PC-3 (cell line): ENCODE measurements around the gene CYP2S1. TPM values are rescaled to one million over a fixed set of nuclear protein-coding genes. Genes with fewer than 3 reads are reported as not detected.
A peak's percentile ranks its signal among the peaks of the same experiment; 100 is the strongest.

ENCODE experiments used
- ATAC-seq: fragments of 200-7000 bp; cut with Tn5 transposase; 2 replicates; pipeline ENCODE4 v1.9.1; 2020; ENCODE audit warnings: mild to moderate bottlenecking, moderate library complexity
- Bru-seq: library from RNA; stranded (reverse); fragments of 400-500 nt; gene quantifications from one replicate; lab custom pipeline; 2021; lab: Mats Ljungman, UMichigan
- BruChase-seq, 2 experiments: library from RNA; stranded (reverse); fragments of 400-500 nt; gene quantifications; one replicate each; lab custom pipeline; 2021; lab: Mats Ljungman, UMichigan
- BruUV-seq: library from RNA; stranded (reverse); fragments of 400-500 nt; replicated peaks from 2 replicates; lab custom pipeline; 2021; lab: Mats Ljungman, UMichigan
- CTCF ChIA-PET: fragments of 300-600 bp; sonication (Branson Sonifier 250); formaldehyde crosslinking; loops from one replicate; lab custom pipeline; 2022; ENCODE audit warnings: antibody characterized with exemption; lab: Charles Lee
- POLR2A ChIA-PET: fragments of 300-600 bp; sonication (Branson Sonifier 250); formaldehyde crosslinking; loops from one replicate; lab custom pipeline; 2022; ENCODE audit warnings: antibody characterized with exemption; ENCODE audit not compliant: unreplicated experiment; lab: Charles Lee
- DNase-seq: peaks from one replicate; pipeline ENCODE4 v3.0.0-alpha.2; 2015
- H2AFZ ChIP-seq: fragments of 300-600 bp; sonication (generic); 2 replicates; pipeline ENCODE4 v1.6.0; 2016; ENCODE audit warnings: antibody characterized with exemption, low read length
- H3F3A ChIP-seq: fragments of 300-600 bp; sonication (generic); one replicate; pipeline ENCODE4 v1.6.0; 2017; ENCODE audit warnings: antibody characterized with exemption, low read length, control low read depth, mild to moderate bottlenecking; ENCODE audit not compliant: unreplicated experiment
- H3K27ac ChIP-seq: fragments of 300-600 bp; sonication (generic); 2 replicates; pipeline ENCODE4 v1.5.1; 2016; ENCODE audit warnings: mild to moderate bottlenecking, low read length
- H3K27me3 ChIP-seq: fragments of 300-600 bp; sonication (generic); 2 replicates; pipeline ENCODE4 v1.6.1; 2016; ENCODE audit warnings: low read length, mixed read lengths
- H3K36me3 ChIP-seq: fragments of 300-600 bp; sonication (generic); 2 replicates; pipeline ENCODE4 v1.6.1; 2016; ENCODE audit warnings: low read depth, mixed run types, low read length, mixed read lengths
- H3K4me1 ChIP-seq: fragments of 300-600 bp; sonication (generic); 2 replicates; pipeline ENCODE4 v1.5.1; 2016; ENCODE audit warnings: low read length; ENCODE audit not compliant: insufficient read depth
- H3K4me2 ChIP-seq: fragments of 300-600 bp; sonication (generic); 2 replicates; pipeline ENCODE4 v1.6.0; 2016; ENCODE audit warnings: low read length
- H3K4me3 ChIP-seq: fragments of 300-600 bp; sonication (generic); 2 replicates; pipeline ENCODE4 v1.5.1; 2016; ENCODE audit warnings: mild to moderate bottlenecking, low read length, mixed read lengths
- H3K79me2 ChIP-seq: fragments of 300-600 bp; sonication (generic); 2 replicates; pipeline ENCODE4 v1.6.1; 2017; ENCODE audit warnings: low read length, mixed read lengths
- H3K9ac ChIP-seq: fragments of 300-600 bp; sonication (generic); 2 replicates; pipeline ENCODE4 v1.6.0; 2016; ENCODE audit warnings: mild to moderate bottlenecking, low read length
- H3K9me2 ChIP-seq: fragments of 300-600 bp; sonication (generic); replicated peaks from 2 replicates; pipeline ENCODE4 v1.6.1; 2016; ENCODE audit warnings: mixed run types, low read length, mixed read lengths
- H3K9me3 ChIP-seq: fragments of 300-600 bp; sonication (generic); 2 replicates; pipeline ENCODE4 v1.6.1; 2016; ENCODE audit warnings: low read length, mixed read lengths
- H4K20me1 ChIP-seq: fragments of 300-600 bp; sonication (generic); 2 replicates; pipeline ENCODE4 v1.6.1; 2016; ENCODE audit warnings: low read length, mixed read lengths
- CTCF ChIP-seq: fragments of 300-600 bp; sonication (generic); conservative IDR thresholded peaks from 2 replicates; pipeline ENCODE4 v1.5.1; 2017; ENCODE audit warnings: antibody characterized with exemption, low read depth, mild to moderate bottlenecking, low read length
- EZH2 ChIP-seq: fragments of 300-600 bp; sonication (generic); IDR thresholded peaks from one replicate; pipeline ENCODE4 v1.6.1; 2017; ENCODE audit warnings: antibody characterized with exemption, mild to moderate bottlenecking, low read length; ENCODE audit not compliant: unreplicated experiment
- EZH2phosphoT487 ChIP-seq: fragments of 300-600 bp; sonication (generic); IDR thresholded peaks from 2 replicates; pipeline ENCODE4 v1.6.1; 2018; ENCODE audit warnings: mild to moderate bottlenecking, antibody characterized with exemption, low read length, borderline replicate concordance
- intact Hi-C: fragments of 100-400 bp; cut with micrococcal nuclease; formaldehyde crosslinking; loops from 2 replicates; pipeline ENCODE4 v1.9.0; 2023
- long read RNA-seq: library from polyadenylated mRNA; unstranded; transcript quantifications from one replicate; pipeline ENCODE4 v2.0.0, GENCODE V29; 2021; ENCODE audit not compliant: unreplicated experiment
- total RNA-seq: library from RNA; depleted of rRNA; stranded (reverse); fragments of >200 nt; gene quantifications from 2 replicates; pipeline ENCODE4 v1.2.3, GENCODE V29; 2014; rRNA removed

The CYP2S1 gene
- total RNA-seq: 8.6 and 10.3 TPM in 2 replicates
- Bru-seq, nascent RNA: percentile 34 among the genes with signal in this experiment
- percentile 40 among the genes with signal in this experiment for BruChase-seq, experiment 1, labeled RNA remaining after a 6-hour chase
- percentile 30 among the genes with signal in this experiment for BruChase-seq, experiment 2, labeled RNA remaining after a 2-hour chase
- long read RNA-seq, partial matches to known transcripts: 7 of 12 reads
- long read RNA-seq, other reads (novel, unspliced or antisense): 1 of 12 reads

- Histone ChIP-seq H3K9me2 (no peaks in the 10 kb centered on the region), H3K27ac (no peak within 1 kb of the TSS), H3K4me3 (peak within 1 kb of the TSS; percentile 75), H3K9me3 (no peaks in the 10 kb centered on the region), H3K9ac (0 out of 2 replicates have a peak within 1 kb of the TSS, but pooled peaks have one; percentile 48), H2AFZ (peak within 1 kb of the TSS; percentile 88), H3K79me2 (no peaks in the 10 kb centered on the region), H3K4me1 (peaks cover 6% of the 10 kb centered on the region; the same call in 1 of the 2 replicates), H4K20me1 (no peaks in the 10 kb centered on the region), H3K4me2 (peak within 1 kb of the TSS; percentile 84), H3F3A (no peaks in the 10 kb centered on the region), H3K36me3 (no peaks in the 10 kb centered on the region), H3K27me3 (no peaks in the 10 kb centered on the region)
- intact Hi-C loops: no loop called here
- POLR2A ChIA-PET: no interaction called here
- ATAC-seq (peak; percentile 86), DNase-seq (peak; percentile 57)
- no peak for TF ChIP-seq CTCF
- TF ChIP-seq EZH2phosphoT487: no peak
- TF ChIP-seq EZH2: no peak
- CTCF ChIA-PET: interaction anchor here (1.2 kb wide), 1 partner anchor 11 kb away, joined by 3 read pairs; no protein-coding TSS in a partner anchor
- no TSS peak for BruUV-seq
Observed at GRCh38 chr19:41192574-41193429, at the start of gene CYP2S1. Gene CYP2S1 (plus strand): TSS chr19:41193219. CDS start chr19:41193265, 46 bp downstream.

GRCh38 chr19:41144403-41144802 is 48.6 kb upstream of the CYP2S1 start:
- no peak overlapping the region for H3K4me3 ChIP-seq
- ATAC-seq (peak; percentile 64), DNase-seq (peak; percentile 85)
- POLR2A ChIA-PET: interaction anchor here (0.7 kb wide), 1 partner anchor 345 kb away, joined by 4 read pairs; no protein-coding TSS in a partner anchor
- H3K9me2 ChIP-seq: no peaks in the 10 kb centered on the region
- H3K9me3 ChIP-seq: no peaks in the 10 kb centered on the region
- CTCF ChIA-PET: interaction anchor here (0.7 kb wide), 2 partner anchors 17 to 325 kb away, joined by 4 to 7 read pairs; no protein-coding TSS in a partner anchor
- H3K27ac ChIP-seq: no peak overlapping the region
- H3K79me2 ChIP-seq: no peaks in the 10 kb centered on the region
- H3F3A ChIP-seq: no peaks in the 10 kb centered on the region
- no peaks in the 10 kb centered on the region for H3K36me3 ChIP-seq
- H3K4me2 ChIP-seq: no peak overlapping the region
- no peak overlapping the region for H3K9ac ChIP-seq
- intact Hi-C loops: loop anchor here (2.0 kb wide), 1 partner anchor 170 kb away; no protein-coding TSS in a partner anchor
- H3K4me1 ChIP-seq: no peaks in the 10 kb centered on the region
- no peaks in the 10 kb centered on the region for H4K20me1 ChIP-seq
- H2AFZ ChIP-seq: no peak overlapping the region
- H3K27me3 ChIP-seq: no peaks in the 10 kb centered on the region
- no TSS peak for BruUV-seq
- TF ChIP-seq CTCF (peak; percentile 76), EZH2 (no peak), EZH2phosphoT487 (no peak)
